HepG2 (cell line): ENCODE measurements around the gene AHNAK. TPM values are rescaled to one million over a fixed set of nuclear protein-coding genes. Genes with fewer than 3 reads are reported as not detected.

Experiments used
- ATM ChIP-seq: fragments of 450-650 bp; IDR thresholded peaks from 2 replicates; pipeline ENCODE4 v1.7.1; 2017; ENCODE audit warnings: mild to moderate bottlenecking, borderline replicate concordance
- CBX1 ChIP-seq: IDR thresholded peaks from one replicate; pipeline ENCODE4 v1.6.1; 2016; ENCODE audit warnings: antibody characterized with exemption, low read depth
- EEA1 ChIP-seq: sonication (generic); formaldehyde crosslinking; IDR thresholded peaks from 2 replicates; pipeline ENCODE4 v1.5.1; 2020; ENCODE audit warnings: mild to moderate bottlenecking, missing genetic modification reagents, borderline replicate concordance
- FIP1L1 ChIP-seq: fragments of 200-400 bp; formaldehyde crosslinking; IDR thresholded peaks from 2 replicates; pipeline ENCODE4 v1.6.1; 2018; ENCODE audit warnings: low read depth, mild to moderate bottlenecking, low read length, moderate library complexity, borderline replicate concordance; ENCODE audit not compliant: insufficient read depth
- GATAD1 ChIP-seq: IDR thresholded peaks from 2 replicates; pipeline ENCODE4 v1.6.1; 2016; ENCODE audit warnings: missing genetic modification reagents, missing compliant biosample characterization
- IKZF4 ChIP-seq: sonication (generic); formaldehyde crosslinking; IDR thresholded peaks from 2 replicates; pipeline ENCODE4 v1.5.1; 2020; ENCODE audit warnings: borderline replicate concordance, mild to moderate bottlenecking, low read depth, missing genetic modification reagents; ENCODE audit errors: not compliant biosample characterization
- MEIS2 ChIP-seq: sonication (generic); formaldehyde crosslinking; IDR thresholded peaks from 2 replicates; pipeline ENCODE4 v1.9.0; 2021; ENCODE audit warnings: mild to moderate bottlenecking, missing genetic modification reagents
- MTA3 ChIP-seq: sonication (generic); formaldehyde crosslinking; IDR thresholded peaks from 2 replicates; pipeline ENCODE4 v1.4.0; 2020; ENCODE audit warnings: missing genetic modification reagents
- POGZ ChIP-seq: sonication (generic); formaldehyde crosslinking; IDR thresholded peaks from 2 replicates; pipeline ENCODE4 v1.4.0; 2020; ENCODE audit warnings: mild to moderate bottlenecking, missing genetic modification reagents
- RARG ChIP-seq: sonication (generic); formaldehyde crosslinking; IDR thresholded peaks from 2 replicates; pipeline ENCODE4 v1.4.0; 2020; ENCODE audit warnings: low read depth, mild to moderate bottlenecking, missing genetic modification reagents
- SYNCRIP ChIP-seq: fragments of 200-400 bp; formaldehyde crosslinking; IDR thresholded peaks from 2 replicates; pipeline ENCODE4 v1.6.1; 2018; ENCODE audit warnings: mild to moderate bottlenecking, low read depth, low read length; ENCODE audit not compliant: insufficient read depth
- ZBTB20 ChIP-seq: sonication (generic); formaldehyde crosslinking; IDR thresholded peaks from 2 replicates; pipeline ENCODE4 v1.8.1; 2023; ENCODE audit warnings: missing genetic modification reagents, low read depth, mild to moderate bottlenecking, borderline replicate concordance
- ZEB1 ChIP-seq: IDR thresholded peaks from 2 replicates; pipeline ENCODE4 v1.6.1; 2012; ENCODE audit warnings: mild to moderate bottlenecking, low read depth, inconsistent platforms; ENCODE audit not compliant: insufficient replicate concordance
- ZGPAT ChIP-seq: IDR thresholded peaks from 2 replicates; pipeline ENCODE4 v1.6.1; 2016; ENCODE audit warnings: mild to moderate bottlenecking
- ZKSCAN8 ChIP-seq: IDR thresholded peaks from 2 replicates; pipeline ENCODE4 v1.6.1; 2016; ENCODE audit warnings: borderline replicate concordance, missing genetic modification reagents, missing compliant biosample characterization
- ZNF326 ChIP-seq: sonication (generic); formaldehyde crosslinking; IDR thresholded peaks from 2 replicates; pipeline ENCODE4 v1.4.0; 2020; ENCODE audit warnings: missing genetic modification reagents, borderline replicate concordance
- ZNF773 ChIP-seq: sonication (generic); formaldehyde crosslinking; IDR thresholded peaks from 2 replicates; pipeline ENCODE4 v1.4.0; 2020; ENCODE audit warnings: missing genetic modification reagents, borderline replicate concordance
- ZNF790 ChIP-seq: sonication (generic); formaldehyde crosslinking; IDR thresholded peaks from 2 replicates; pipeline ENCODE4 v1.8.0; 2022; ENCODE audit warnings: missing genetic modification reagents, mild to moderate bottlenecking, borderline replicate concordance
- polyA plus RNA-seq, 8 experiments: library from polyadenylated mRNA; depleted of rRNA in 3 of 8; stranded (reverse) in 7 of 8; unstranded in 1 of 8; fragments of >200 nt; fragmentation: Illumina TruSeq in 4 of 8; extraction: Trizol in 4 of 8; gene quantifications; 2 replicates each; pipeline versions ENCODE4 v1.2.1 to v1.2.3, GENCODE V29; 2011 to 2016; ENCODE audit warnings: low read depth in 4 of 8, missing spikeins in 1 of 8, mixed read lengths in 1 of 8; ENCODE audit not compliant: insufficient read depth in 1 of 8
- total RNA-seq, 5 experiments: library from RNA; depleted of rRNA; stranded (reverse); fragments of >200 nt; fragmentation: Illumina TruSeq; extraction: Trizol; gene quantifications; 2 replicates each; pipeline ENCODE4 v1.2.3, GENCODE V29; 2016; ENCODE audit warnings: low read depth in 1 of 5
- TF ChIP-seq, protein P1 (sequence below): sonication (generic); formaldehyde crosslinking; IDR thresholded peaks from 2 replicates; pipeline ENCODE4 v1.4.0; 2020; ENCODE audit warnings: missing genetic modification reagents
- TF ChIP-seq, protein P2 (sequence below): sonication (generic); formaldehyde crosslinking; IDR thresholded peaks from 2 replicates; pipeline ENCODE4 v1.4.0; 2020; ENCODE audit warnings: missing genetic modification reagents

Gene AHNAK
- total and polyA plus RNA-seq, 2 of the 13 experiments (the other 11 are each of a cell fraction or from before 2014, with no cell fraction given), result 23.4 to 25.0 TPM

DNA sequence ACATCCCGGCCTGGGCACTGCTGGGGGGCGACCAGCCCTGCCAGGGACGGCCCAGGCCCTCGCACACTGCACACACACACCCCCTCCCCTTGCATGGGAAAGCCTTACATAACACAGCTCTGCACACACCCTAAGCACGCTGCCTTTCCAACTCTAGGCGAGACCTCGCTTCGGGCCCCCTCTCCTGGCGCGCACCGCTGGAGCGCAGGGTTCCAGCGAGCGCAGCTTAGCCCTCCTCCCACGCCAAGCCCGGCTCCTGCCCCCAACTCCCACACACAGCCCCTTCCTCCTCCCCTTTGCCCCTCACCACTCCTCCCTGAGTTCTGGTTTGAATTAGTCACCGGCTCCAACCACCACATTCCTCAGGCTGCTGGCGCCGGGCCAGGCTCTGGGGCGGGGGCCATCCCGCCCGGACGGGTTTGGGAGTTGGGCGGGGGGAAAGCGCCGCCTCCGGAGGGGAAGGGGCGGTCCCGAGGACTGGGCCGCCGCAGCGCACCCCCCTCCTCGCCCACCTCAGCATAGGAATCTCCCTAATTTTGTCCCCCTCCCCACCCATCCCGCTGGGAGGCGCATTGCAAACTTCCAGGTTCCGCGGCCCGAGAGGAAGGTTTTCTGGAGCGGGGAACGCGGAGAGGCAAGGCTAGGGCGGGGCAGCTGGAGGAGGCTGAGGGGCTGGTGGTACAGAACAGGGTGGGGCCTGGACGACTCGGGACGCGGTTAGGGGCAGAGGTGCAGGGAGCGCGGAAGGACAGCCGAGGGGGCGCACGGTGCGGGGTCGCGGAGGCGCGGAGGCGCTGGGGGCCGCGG, 966 bp downstream of the AHNAK start (continued):
- TF ChIP-seq, protein P1, sequence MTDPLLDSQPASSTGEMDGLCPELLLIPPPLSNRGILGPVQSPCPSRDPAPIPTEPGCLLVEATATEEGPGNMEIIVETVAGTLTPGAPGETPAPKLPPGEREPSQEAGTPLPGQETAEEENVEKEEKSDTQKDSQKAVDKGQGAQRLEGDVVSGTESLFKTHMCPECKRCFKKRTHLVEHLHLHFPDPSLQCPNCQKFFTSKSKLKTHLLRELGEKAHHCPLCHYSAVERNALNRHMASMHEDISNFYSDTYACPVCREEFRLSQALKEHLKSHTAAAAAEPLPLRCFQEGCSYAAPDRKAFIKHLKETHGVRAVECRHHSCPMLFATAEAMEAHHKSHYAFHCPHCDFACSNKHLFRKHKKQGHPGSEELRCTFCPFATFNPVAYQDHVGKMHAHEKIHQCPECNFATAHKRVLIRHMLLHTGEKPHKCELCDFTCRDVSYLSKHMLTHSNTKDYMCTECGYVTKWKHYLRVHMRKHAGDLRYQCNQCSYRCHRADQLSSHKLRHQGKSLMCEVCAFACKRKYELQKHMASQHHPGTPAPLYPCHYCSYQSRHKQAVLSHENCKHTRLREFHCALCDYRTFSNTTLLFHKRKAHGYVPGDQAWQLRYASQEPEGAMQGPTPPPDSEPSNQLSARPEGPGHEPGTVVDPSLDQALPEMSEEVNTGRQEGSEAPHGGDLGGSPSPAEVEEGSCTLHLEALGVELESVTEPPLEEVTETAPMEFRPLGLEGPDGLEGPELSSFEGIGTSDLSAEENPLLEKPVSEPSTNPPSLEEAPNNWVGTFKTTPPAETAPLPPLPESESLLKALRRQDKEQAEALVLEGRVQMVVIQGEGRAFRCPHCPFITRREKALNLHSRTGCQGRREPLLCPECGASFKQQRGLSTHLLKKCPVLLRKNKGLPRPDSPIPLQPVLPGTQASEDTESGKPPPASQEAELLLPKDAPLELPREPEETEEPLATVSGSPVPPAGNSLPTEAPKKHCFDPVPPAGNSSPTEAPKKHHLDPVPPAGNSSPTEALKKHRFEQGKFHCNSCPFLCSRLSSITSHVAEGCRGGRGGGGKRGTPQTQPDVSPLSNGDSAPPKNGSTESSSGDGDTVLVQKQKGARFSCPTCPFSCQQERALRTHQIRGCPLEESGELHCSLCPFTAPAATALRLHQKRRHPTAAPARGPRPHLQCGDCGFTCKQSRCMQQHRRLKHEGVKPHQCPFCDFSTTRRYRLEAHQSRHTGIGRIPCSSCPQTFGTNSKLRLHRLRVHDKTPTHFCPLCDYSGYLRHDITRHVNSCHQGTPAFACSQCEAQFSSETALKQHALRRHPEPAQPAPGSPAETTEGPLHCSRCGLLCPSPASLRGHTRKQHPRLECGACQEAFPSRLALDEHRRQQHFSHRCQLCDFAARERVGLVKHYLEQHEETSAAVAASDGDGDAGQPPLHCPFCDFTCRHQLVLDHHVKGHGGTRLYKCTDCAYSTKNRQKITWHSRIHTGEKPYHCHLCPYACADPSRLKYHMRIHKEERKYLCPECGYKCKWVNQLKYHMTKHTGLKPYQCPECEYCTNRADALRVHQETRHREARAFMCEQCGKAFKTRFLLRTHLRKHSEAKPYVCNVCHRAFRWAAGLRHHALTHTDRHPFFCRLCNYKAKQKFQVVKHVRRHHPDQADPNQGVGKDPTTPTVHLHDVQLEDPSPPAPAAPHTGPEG (CRISPR knock-in tag), result peak; percentile 34; the same call in 1 of the 2 replicates
- TF ChIP-seq IKZF4 (peak; percentile 84), ZNF790 (CRISPR knock-in tag) (no peak), RARG (CRISPR knock-in tag) (no peak), FIP1L1 (no peak), ATM (no peak), GATAD1 (CRISPR knock-in tag) (0 out of 2 replicates have a peak, but pooled peaks have one; percentile 20), ZEB1 (peak; percentile 51), POGZ (no peak), MEIS2 (CRISPR knock-in tag) (no peak), ZNF326 (no peak), ZBTB20 (CRISPR knock-in tag) (no peak; the same call in 1 of the 2 replicates), EEA1 (CRISPR knock-in tag) (no peak), ZNF773 (CRISPR knock-in tag) (no peak), MTA3 (CRISPR knock-in tag) (no peak), ZKSCAN8 (no peak), SYNCRIP (no peak), CBX1 (peak; percentile 51), ZGPAT (CRISPR knock-in tag) (peak; percentile 63; the same call in 1 of the 2 replicates)
- TF ChIP-seq, protein P2, sequence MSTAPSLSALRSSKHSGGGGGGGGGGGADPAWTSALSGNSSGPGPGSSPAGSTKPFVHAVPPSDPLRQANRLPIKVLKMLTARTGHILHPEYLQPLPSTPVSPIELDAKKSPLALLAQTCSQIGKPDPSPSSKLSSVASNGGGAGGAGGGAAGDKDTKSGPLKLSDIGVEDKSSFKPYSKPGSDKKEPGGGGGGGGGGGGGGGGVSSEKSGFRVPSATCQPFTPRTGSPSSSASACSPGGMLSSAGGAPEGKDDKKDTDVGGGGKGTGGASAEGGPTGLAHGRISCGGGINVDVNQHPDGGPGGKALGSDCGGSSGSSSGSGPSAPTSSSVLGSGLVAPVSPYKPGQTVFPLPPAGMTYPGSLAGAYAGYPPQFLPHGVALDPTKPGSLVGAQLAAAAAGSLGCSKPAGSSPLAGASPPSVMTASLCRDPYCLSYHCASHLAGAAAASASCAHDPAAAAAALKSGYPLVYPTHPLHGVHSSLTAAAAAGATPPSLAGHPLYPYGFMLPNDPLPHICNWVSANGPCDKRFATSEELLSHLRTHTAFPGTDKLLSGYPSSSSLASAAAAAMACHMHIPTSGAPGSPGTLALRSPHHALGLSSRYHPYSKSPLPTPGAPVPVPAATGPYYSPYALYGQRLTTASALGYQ (CRISPR knock-in tag), result 0 out of 2 replicates have a peak, but pooled peaks have one; percentile 24
